ENCODE data around the gene DEPP1.

The DEPP1 gene

DNA sequence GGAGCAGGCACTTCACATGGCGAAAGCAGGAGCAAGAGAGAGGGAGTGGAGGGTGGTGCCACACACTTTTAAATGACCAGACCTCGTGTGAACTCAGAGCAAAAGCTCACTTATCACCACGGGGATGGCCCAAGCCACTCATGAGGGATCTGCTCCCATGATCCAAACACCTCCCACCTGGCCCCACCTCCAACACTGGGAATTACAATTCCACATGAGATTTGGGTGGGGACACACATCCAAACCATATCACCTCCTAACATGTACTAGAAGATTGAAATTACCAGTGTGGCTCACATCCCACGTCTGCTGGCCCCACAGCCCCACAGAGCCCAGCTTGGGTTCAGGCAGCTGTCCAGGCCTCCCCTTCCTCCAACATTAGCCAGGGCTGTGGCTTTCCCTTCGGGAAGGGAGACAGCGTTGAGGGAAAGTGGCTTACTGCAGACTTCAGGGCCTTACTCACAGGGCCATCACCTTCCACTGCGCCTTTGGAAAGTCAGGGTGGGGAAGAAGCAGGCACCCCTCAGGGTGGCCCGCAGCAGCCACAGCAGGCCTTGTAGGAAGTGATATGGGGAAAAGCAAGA, 7.7 kb downstream of the DEPP1 start:
- no peak for TF ChIP-seq CTCF (IDR thresholded peaks at IDR 0.05; ENCODE audit: low read depth, low read length, missing control alignments)
- no peak for DNase-seq
- in situ Hi-C loops (cut with HindIII; ENCODE audit: low pct_ligation_motif_present, low sequenced_read_pairs) = no loop called here

DNA sequence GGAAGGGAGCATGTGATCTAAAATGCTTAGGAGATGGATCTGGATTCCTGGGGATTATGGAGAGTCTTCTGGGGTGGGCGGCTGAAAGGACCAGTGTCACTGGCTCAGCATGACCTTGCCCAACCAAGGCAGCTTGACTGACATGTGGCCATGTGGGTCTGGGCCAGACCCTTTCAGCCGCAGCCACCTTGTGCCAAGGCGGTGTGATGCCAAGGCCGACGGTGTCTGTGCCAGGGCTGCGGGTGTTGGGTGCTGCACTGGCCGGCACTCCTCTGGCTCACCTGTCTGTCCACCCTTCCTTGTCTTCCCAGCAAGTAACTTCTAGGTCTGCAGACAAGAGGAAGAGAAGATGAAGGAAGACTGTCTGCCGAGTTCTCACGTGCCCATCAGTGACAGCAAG, 8.8 kb downstream of the DEPP1 start:
- H3K27me3 ChIP-seq (replicated peaks) = no peaks in the 10 kb centered on the region
- H3K27ac ChIP-seq = no peak overlapping the region
- in situ Hi-C loops (cut with HindIII; ENCODE audit: low pct_ligation_motif_present, low sequenced_read_pairs) = no loop called here
- no peak for TF ChIP-seq CTCF (IDR thresholded peaks at IDR 0.05; ENCODE audit: low read depth, low read length, missing control alignments)
- DNase-seq = no peak
- H3K4me3 ChIP-seq (ENCODE audit: low read depth, low read length) = no peak overlapping the region
- H3K36me3 ChIP-seq (replicated peaks) = no peaks in the 10 kb centered on the region

More for the DNA sequence above, 7.7 kb downstream of the DEPP1 start:
- no peak overlapping the region for H3K4me3 ChIP-seq (ENCODE audit: low read depth, low read length)
- H3K27ac ChIP-seq = no peak overlapping the region
- H3K36me3 ChIP-seq (replicated peaks) = no peaks in the 10 kb centered on the region
- no peaks in the 10 kb centered on the region for H3K27me3 ChIP-seq (replicated peaks)

DNA sequence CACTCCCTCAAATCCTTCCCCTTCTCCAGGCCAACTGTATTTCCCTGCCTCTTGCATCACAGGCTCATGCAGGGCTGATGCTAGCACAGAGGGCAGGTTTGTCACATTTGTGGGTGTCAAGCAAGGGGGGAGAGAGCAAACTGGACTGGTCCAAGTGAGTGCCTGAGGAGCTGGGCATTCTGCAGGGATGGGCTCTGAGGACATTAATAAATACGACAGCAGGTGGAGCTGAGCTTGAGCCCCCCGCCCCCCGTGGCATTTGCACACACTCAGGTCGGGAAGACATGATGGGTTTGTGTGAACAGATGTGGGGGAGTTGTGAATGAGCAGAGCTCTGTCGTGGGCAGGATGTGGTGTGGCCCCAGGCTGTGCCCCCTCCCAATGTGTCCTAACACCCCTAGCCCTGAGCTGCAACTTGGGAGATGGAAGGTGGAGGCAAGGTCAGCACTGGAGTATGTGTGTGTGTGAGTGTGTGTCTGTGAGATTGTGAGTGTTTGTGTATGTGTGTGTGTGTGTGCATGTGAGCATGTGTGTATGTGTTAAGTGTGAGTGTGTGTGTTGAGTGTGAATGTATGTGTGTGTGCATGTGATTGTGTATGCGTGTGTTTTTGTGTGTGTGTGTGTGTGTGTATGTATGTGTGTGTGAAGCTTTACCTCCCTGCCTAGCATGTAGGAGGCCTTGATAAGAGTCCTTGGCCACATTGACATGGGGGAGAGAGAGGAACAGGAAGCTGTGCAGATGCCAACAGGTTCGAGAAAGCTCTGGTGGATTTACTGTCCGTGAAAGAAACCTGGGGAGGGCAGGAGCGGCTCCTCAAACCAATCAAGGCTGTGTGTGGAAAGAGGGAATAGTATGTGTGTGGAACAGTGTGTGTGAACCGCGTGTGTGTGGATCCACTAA, 9.9 kb downstream of the DEPP1 start:
- H3K36me3 ChIP-seq (replicated peaks) = no peaks in the 10 kb centered on the region
- no peak for TF ChIP-seq CTCF (IDR thresholded peaks at IDR 0.05; ENCODE audit: low read depth, low read length, missing control alignments)
- H3K27me3 ChIP-seq (replicated peaks) = no peaks in the 10 kb centered on the region
- DNase-seq = no peak
- H3K27ac ChIP-seq = no peak overlapping the region
- in situ Hi-C loops (cut with HindIII; ENCODE audit: low pct_ligation_motif_present, low sequenced_read_pairs) = no loop called here
- no peak overlapping the region for H3K4me3 ChIP-seq (ENCODE audit: low read depth, low read length)

DNA sequence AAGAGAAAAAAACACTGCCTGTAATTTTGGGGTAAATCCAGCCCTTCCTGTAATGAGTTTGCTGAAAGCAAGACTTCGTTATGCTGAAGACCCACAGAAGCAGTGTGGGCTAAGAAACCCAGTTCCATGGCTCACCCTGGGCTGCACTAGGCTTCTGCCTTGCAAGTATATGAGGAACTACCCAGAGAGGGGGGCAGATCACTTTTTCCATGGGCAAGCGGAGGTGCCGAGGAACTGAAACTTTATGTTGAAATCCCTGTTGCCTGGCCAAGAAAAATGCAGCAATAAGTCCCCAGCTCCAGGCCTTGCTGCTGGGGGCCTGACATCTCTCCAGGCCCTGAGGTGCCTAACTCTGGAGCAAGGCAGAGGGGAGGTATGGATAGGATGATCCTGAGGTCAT, 10.5 kb downstream of the DEPP1 start:
- Histone ChIP-seq H3K4me3 (ENCODE audit: low read depth, low read length) (no peak overlapping the region), H3K27me3 (replicated peaks) (no peaks in the 10 kb centered on the region), H3K27ac (no peak overlapping the region), H3K36me3 (replicated peaks) (no peaks in the 10 kb centered on the region)
- DNase-seq = no peak
- in situ Hi-C loops (cut with HindIII; ENCODE audit: low pct_ligation_motif_present, low sequenced_read_pairs) = no loop called here
- TF ChIP-seq CTCF (IDR thresholded peaks at IDR 0.05; ENCODE audit: low read depth, low read length, missing control alignments) = no peak

- no peak overlapping the region for H3K27ac ChIP-seq
- TF ChIP-seq CTCF (IDR thresholded peaks at IDR 0.05; ENCODE audit: low read depth, low read length, missing control alignments) = no peak
- in situ Hi-C loops (cut with HindIII; ENCODE audit: low pct_ligation_motif_present, low sequenced_read_pairs) = no loop called here
These were observed 11.0 kb downstream of the DEPP1 start for GRCh38 chr10:44967616-44968015.

More at GRCh38 chr10:44967616-44968015, 11.0 kb downstream of the DEPP1 start:
- no peaks in the 10 kb centered on the region for H3K27me3 ChIP-seq (replicated peaks)
- no peaks in the 10 kb centered on the region for H3K36me3 ChIP-seq (replicated peaks)
- no peak overlapping the region for H3K4me3 ChIP-seq (ENCODE audit: low read depth, low read length)
- DNase-seq = no peak
